ENCODE data around the gene ALDH1L1. TPM values are rescaled to one million over a fixed set of nuclear protein-coding genes. Genes with fewer than 3 reads are reported as not detected.

The ALDH1L1 gene
- total and polyA plus RNA-seq, 2 of the 13 experiments (the other 11 are each of a cell fraction or from before 2014, with no cell fraction given), result 11.2 to 28.7 TPM

DNA sequence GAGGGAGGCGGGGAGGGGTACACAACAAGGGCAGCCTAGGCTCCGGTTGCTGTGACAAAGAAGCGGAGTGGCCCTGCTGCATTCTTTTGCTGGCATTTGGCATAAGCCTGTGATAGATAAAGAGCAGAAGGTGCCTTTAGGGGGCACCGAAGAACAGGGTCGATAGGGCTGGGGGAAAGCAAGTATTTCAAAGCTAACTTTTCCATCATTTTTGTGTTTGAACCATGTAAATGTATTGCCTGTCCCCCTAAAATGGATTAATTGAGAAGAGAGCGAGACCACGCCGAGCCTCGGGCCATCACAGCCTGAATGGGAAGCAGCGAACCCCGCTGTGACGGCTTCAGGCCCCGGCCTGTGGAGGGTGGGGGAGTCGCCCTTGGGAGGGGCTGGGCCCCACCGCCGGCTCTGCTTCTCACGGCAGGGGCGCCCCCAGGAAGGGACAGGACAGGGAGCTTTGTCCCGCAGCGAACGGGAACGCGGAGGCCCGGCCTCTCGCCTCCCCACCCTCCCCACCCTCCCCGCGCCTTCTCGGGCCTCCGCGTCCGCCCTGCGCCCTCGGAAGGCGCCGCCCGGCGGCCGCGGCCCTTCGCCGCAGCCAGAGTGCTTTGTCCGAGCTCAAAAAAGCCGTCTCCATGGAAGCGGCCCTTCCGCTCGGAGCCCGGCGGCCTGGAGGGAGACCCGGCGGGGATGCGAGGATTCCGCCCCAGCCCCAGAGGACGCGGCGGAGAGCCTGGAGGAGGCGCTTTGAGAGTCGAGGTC is 32.4 kb upstream of the ALDH1L1 start (continued):
- no peak for TF ChIP-seq SIN3A (IDR thresholded peaks at IDR 0.05; ENCODE audit: borderline replicate concordance, low read depth, low read length)
- no peak for TF ChIP-seq ZNF567 (CRISPR knock-in tag; IDR thresholded peaks at IDR 0.05; ENCODE audit: borderline replicate concordance)
- TF ChIP-seq FOXK1 (CRISPR knock-in tag; IDR thresholded peaks at IDR 0.05; ENCODE audit: borderline replicate concordance, low read depth), result no peak
- TF ChIP-seq, protein P1, sequence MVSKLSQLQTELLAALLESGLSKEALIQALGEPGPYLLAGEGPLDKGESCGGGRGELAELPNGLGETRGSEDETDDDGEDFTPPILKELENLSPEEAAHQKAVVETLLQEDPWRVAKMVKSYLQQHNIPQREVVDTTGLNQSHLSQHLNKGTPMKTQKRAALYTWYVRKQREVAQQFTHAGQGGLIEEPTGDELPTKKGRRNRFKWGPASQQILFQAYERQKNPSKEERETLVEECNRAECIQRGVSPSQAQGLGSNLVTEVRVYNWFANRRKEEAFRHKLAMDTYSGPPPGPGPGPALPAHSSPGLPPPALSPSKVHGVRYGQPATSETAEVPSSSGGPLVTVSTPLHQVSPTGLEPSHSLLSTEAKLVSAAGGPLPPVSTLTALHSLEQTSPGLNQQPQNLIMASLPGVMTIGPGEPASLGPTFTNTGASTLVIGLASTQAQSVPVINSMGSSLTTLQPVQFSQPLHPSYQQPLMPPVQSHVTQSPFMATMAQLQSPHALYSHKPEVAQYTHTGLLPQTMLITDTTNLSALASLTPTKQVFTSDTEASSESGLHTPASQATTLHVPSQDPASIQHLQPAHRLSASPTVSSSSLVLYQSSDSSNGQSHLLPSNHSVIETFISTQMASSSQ (IDR thresholded peaks at IDR 0.05; ENCODE audit: low read depth), result no peak
- TF ChIP-seq, protein P1 (CRISPR knock-in tag; IDR thresholded peaks at IDR 0.05; ENCODE audit: borderline replicate concordance), result no peak
- no peak for TF ChIP-seq ATM (IDR thresholded peaks at IDR 0.05; ENCODE audit: borderline replicate concordance)
- TF ChIP-seq, protein P2, sequence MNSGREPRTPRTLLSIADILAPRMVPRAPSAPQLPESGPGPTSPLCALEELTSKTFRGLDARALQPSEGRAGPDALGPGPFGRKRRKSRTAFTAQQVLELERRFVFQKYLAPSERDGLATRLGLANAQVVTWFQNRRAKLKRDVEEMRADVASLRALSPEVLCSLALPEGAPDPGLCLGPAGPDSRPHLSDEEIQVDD (CRISPR knock-in tag; IDR thresholded peaks at IDR 0.05; ENCODE audit: borderline replicate concordance), result no peak
- TF ChIP-seq, protein P3, sequence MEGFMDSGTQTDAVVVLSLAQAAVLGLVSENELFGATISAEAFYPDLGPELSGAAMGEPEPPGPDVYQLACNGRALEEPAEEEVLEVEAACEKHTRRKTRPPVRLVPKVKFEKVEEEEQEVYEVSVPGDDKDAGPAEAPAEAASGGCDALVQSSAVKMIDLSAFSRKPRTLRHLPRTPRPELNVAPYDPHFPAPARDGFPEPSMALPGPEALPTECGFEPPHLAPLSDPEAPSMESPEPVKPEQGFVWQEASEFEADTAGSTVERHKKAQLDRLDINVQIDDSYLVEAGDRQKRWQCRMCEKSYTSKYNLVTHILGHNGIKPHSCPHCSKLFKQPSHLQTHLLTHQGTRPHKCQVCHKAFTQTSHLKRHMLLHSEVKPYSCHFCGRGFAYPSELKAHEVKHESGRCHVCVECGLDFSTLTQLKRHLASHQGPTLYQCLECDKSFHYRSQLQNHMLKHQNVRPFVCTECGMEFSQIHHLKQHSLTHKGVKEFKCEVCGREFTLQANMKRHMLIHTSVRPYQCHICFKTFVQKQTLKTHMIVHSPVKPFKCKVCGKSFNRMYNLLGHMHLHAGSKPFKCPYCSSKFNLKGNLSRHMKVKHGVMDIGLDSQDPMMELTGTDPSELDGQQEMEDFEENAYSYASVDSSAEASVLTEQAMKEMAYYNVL (CRISPR knock-in tag; IDR thresholded peaks at IDR 0.05; ENCODE audit: borderline replicate concordance), result 0 out of 2 replicates have a peak, but pooled peaks have one; percentile 28
- TF ChIP-seq ATF7-NPFF (CRISPR knock-in tag; IDR thresholded peaks at IDR 0.05; ENCODE audit: low read depth), result 0 out of 2 replicates have a peak, but pooled peaks have one; percentile 21
- TF ChIP-seq, protein P4, sequence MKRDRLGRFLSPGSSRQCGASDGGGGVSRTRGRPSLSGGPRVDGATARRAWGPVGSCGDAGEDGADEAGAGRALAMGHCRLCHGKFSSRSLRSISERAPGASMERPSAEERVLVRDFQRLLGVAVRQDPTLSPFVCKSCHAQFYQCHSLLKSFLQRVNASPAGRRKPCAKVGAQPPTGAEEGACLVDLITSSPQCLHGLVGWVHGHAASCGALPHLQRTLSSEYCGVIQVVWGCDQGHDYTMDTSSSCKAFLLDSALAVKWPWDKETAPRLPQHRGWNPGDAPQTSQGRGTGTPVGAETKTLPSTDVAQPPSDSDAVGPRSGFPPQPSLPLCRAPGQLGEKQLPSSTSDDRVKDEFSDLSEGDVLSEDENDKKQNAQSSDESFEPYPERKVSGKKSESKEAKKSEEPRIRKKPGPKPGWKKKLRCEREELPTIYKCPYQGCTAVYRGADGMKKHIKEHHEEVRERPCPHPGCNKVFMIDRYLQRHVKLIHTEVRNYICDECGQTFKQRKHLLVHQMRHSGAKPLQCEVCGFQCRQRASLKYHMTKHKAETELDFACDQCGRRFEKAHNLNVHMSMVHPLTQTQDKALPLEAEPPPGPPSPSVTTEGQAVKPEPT (CRISPR knock-in tag; IDR thresholded peaks at IDR 0.05; ENCODE audit: low read depth), result no peak
- TF ChIP-seq, protein P5, sequence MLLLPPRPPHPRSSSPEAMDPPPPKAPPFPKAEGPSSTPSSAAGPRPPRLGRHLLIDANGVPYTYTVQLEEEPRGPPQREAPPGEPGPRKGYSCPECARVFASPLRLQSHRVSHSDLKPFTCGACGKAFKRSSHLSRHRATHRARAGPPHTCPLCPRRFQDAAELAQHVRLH (CRISPR knock-in tag; IDR thresholded peaks at IDR 0.05; ENCODE audit: borderline replicate concordance, low read depth), result no peak
- TF ChIP-seq XBP1 (CRISPR knock-in tag; IDR thresholded peaks at IDR 0.05), result no peak
- no peak for TF ChIP-seq ZNF441 (CRISPR knock-in tag; IDR thresholded peaks at IDR 0.05; ENCODE audit: borderline replicate concordance)
- no peak for TF ChIP-seq SMARCE1 (IDR thresholded peaks at IDR 0.05; ENCODE audit: borderline replicate concordance)
- TF ChIP-seq ZBTB8A (CRISPR knock-in tag; IDR thresholded peaks at IDR 0.05; ENCODE audit: borderline replicate concordance, low read depth), result no peak
- no peak for TF ChIP-seq ZNF232 (CRISPR knock-in tag; IDR thresholded peaks at IDR 0.05; ENCODE audit: borderline replicate concordance)
- no peak for TF ChIP-seq ZNF577 (CRISPR knock-in tag; IDR thresholded peaks at IDR 0.05; ENCODE audit: borderline replicate concordance, low read depth)
- peak; percentile 44; the same call in 1 of the 2 replicates for TF ChIP-seq ZBTB7B (CRISPR knock-in tag; IDR thresholded peaks at IDR 0.05)
- TF ChIP-seq, protein P6, sequence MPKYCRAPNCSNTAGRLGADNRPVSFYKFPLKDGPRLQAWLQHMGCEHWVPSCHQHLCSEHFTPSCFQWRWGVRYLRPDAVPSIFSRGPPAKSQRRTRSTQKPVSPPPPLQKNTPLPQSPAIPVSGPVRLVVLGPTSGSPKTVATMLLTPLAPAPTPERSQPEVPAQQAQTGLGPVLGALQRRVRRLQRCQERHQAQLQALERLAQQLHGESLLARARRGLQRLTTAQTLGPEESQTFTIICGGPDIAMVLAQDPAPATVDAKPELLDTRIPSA (CRISPR knock-in tag; IDR thresholded peaks at IDR 0.05; ENCODE audit: borderline replicate concordance), result no peak

Data from HepG2 (cell line).